Measurements from ENCODE around the gene ZFPM1. TPM values are rescaled to one million over a fixed set of nuclear protein-coding genes. Genes with fewer than 3 reads are reported as not detected.

ZFPM1 gene
- total and polyA plus RNA-seq, 4 donors = 0.57 to 9.0 (median 2.8) TPM

- Histone ChIP-seq H3K4me1 (ENCODE audit: control insufficient read depth in 5 of 5, insufficient read depth in 5 of 5, low read length in 5 of 5) (peaks cover 0 to 14% (median 13%) of the 10 kb centered on the region in 5 donors), H3K27ac (ENCODE audit: low read depth in 1 of 2, low read length in 1 of 2) (peak overlapping the region; percentile 87 to 94), H3K4me3 (peak overlapping the region; percentile 95), H3K36me3 (ENCODE audit: control insufficient read depth in 4 of 4, insufficient read depth in 4 of 4, low read length in 4 of 4) (peaks cover 0 to 5% (median 2%) of the 10 kb centered on the region in 4 donors), H3K27me3 (ENCODE audit: control insufficient read depth in 3 of 3, insufficient read depth in 3 of 3, low read length in 2 of 3) (peaks cover 0 to 16% (median 5%) of the 10 kb centered on the region in 3 donors), H3K9ac (ENCODE audit: insufficient read depth in 1 of 2, low read length in 2 of 2) (no peak overlapping the region), H3K9me3 (ENCODE audit: control insufficient read depth in 4 of 4, insufficient read depth in 3 of 4, low read length in 3 of 4) (peaks cover 0 to 1% (median 0%) of the 10 kb centered on the region in 4 donors)
- WGBS, 2 donors = 20 to 30% methylated on average over 58 to 65 of the region's 65 CpGs
- TF ChIP-seq CTCF (IDR thresholded peaks at IDR 0.05; ENCODE audit: control extremely low read depth, extremely low read depth) = no peak
- DNase-seq (no peak), ATAC-seq (ENCODE audit: insufficient read depth, low FRiP score) (no peak)
Observed at GRCh38 chr16:88534638-88535190, 81.6 kb downstream of the ZFPM1 start.

GRCh38 chr16:88535191-88535856 lies 82.2 kb downstream of the ZFPM1 start:
- DNase-seq (no peak), ATAC-seq (ENCODE audit: insufficient read depth, low FRiP score) (no peak)
- Histone ChIP-seq H3K36me3 (ENCODE audit: control insufficient read depth in 4 of 4, insufficient read depth in 4 of 4, low read length in 4 of 4) (peaks cover 0 to 5% (median 2%) of the 10 kb centered on the region in 4 donors), H3K27me3 (ENCODE audit: control insufficient read depth in 3 of 3, insufficient read depth in 3 of 3, low read length in 2 of 3) (peaks cover 0 to 22% (median 10%) of the 10 kb centered on the region in 3 donors), H3K4me3 (peak overlapping the region; percentile 46), H3K9me3 (ENCODE audit: control insufficient read depth in 4 of 4, insufficient read depth in 3 of 4, low read length in 3 of 4) (peaks cover 0 to 1% (median 0%) of the 10 kb centered on the region in 4 donors), H3K9ac (ENCODE audit: insufficient read depth in 1 of 2, low read length in 2 of 2) (no peak overlapping the region), H3K4me1 (ENCODE audit: control insufficient read depth in 5 of 5, insufficient read depth in 5 of 5, low read length in 5 of 5) (peaks cover 0 to 14% (median 13%) of the 10 kb centered on the region in 5 donors), H3K27ac (ENCODE audit: low read depth in 1 of 2, low read length in 1 of 2) (peak overlapping the region in 1 of 2 donors; percentile 21)
- TF ChIP-seq CTCF (IDR thresholded peaks at IDR 0.05; ENCODE audit: control extremely low read depth, extremely low read depth) = no peak
- 84 to 94% methylated on average over 22 of the region's 22 CpGs for WGBS, 2 donors

- Histone ChIP-seq H3K36me3 (ENCODE audit: control insufficient read depth in 4 of 4, insufficient read depth in 4 of 4, low read length in 4 of 4) (peaks cover 0 to 5% (median 2%) of the 10 kb centered on the region in 4 donors), H3K4me3 (no peak overlapping the region), H3K27me3 (ENCODE audit: control insufficient read depth in 3 of 3, insufficient read depth in 3 of 3, low read length in 2 of 3) (peaks cover 0 to 27% (median 12%) of the 10 kb centered on the region in 3 donors), H3K27ac (ENCODE audit: low read depth in 1 of 2, low read length in 1 of 2) (no peak overlapping the region), H3K9me3 (ENCODE audit: control insufficient read depth in 4 of 4, insufficient read depth in 3 of 4, low read length in 3 of 4) (peaks cover 0 to 1% (median 0%) of the 10 kb centered on the region in 4 donors), H3K9ac (ENCODE audit: insufficient read depth in 1 of 2, low read length in 2 of 2) (no peak overlapping the region), H3K4me1 (ENCODE audit: control insufficient read depth in 5 of 5, insufficient read depth in 5 of 5, low read length in 5 of 5) (peaks cover 0 to 14% (median 13%) of the 10 kb centered on the region in 5 donors)
- no peak for TF ChIP-seq CTCF (IDR thresholded peaks at IDR 0.05; ENCODE audit: control extremely low read depth, extremely low read depth)
- ATAC-seq (ENCODE audit: insufficient read depth, low FRiP score) (no peak), DNase-seq (no peak)
- 94 to 96% methylated on average over 9 of the region's 9 CpGs for WGBS, 2 donors
Observed at GRCh38 chr16:88535857-88536222, 82.8 kb downstream of the ZFPM1 start.

Measured in lung (tissue), 12 donors.